ENCODE data around the gene CYYR1.

CYYR1 gene

DNA sequence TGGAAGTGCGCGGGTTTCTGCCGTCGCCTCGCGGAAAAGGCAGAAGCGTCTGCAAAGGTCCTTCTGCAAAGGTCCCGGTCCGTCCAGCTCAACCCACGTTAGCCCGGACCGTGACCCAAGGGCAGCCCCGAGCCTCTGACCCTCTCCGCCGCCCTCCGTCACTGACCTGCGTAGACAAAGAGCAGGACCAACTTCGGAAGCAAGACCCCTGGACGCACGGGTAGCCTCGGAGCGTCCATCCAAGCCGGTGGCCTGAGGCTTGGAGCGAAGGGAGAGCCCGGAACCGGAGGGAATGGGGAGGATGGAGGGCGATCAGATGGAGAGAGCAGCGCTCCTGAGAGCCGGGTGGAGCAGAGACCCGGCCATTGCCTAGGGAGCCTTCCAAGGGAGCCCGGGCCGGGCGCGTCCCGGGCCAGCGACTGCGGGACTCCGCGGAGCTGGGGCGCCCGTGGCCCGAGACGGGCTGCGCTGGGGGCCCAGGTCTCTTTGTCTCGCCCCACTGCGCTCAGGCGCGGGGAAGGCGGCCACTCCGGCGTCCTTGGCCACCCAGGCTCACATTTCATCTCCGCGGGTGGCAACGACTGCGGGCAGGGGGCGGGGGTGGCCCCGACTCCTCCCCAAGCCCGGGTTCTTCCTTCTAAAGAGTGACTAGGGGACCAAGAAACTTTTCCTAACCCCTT lies at the start of gene CYYR1:
TSS of gene CYYR1 (minus strand) at position 585 of the 680 bp plus-strand sequence. CDS start at position 239, 346 bp downstream.
- no peak for DNase-seq

- no peak for DNase-seq
Observed at GRCh38 chr21:26617176-26617575, 44.1 kb upstream of the CYYR1 start.

DNA sequence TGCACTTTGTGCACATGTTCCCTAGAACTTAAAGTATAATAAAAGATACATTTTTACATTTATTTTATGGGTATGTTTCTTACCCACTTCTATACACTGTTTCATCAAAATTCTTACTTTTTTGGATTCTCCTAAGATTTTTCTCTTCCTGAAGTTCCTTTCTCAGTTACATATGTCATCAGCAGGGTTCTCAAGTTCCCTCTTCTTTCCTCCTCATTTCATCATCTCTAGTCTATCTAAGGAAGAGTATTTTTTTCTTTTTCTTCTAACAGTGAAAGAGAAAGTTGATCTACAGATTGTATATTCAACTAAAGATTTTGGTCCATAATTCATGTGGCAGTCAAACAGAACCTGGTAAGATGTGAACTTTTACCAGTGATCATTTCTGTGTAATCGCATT lies 41.2 kb upstream of the CYYR1 start:
- no peak for DNase-seq

DNA sequence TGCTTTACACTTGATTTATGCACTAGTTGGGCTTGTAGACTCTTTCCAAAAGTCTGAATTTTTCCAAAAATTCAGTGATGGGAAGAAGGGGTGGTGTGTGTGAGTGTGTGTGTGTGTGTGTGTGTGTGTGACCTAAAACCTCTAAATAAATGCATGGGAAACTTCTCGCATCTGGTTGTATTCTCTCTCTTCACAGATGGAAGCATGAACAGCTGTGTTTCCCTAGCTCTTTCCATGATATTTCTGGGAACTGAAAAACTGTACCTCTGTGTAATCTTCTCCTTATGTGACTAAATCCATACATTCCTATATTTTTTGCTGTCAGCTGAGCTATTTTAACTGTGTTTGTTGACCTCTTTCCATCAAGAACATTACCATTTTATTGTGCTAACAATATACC lies 26.2 kb upstream of the CYYR1 start:
- no peak for DNase-seq

GRCh38 chr21:26597981-26598380 lies 24.9 kb upstream of the CYYR1 start:
- DNase-seq: no peak

DNA sequence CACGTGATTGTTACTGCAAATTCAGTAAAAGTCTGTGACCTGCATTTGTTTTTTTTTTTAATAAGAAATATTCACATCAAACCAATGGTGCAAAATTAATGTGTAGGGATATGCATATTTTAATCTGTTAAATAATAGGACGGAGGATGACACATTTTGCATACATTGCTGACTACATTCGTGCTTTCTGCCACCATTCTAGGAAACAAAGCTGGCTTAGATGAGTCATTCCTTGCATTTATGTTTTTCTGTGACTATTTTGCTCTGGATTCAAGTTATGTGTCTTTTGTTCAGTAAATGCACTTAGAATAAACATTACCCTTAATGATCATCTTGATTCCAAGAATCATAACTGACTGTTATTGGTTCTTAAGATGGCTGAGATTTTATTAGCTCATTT lies 23.9 kb upstream of the CYYR1 start:
- DNase-seq: no peak

DNA sequence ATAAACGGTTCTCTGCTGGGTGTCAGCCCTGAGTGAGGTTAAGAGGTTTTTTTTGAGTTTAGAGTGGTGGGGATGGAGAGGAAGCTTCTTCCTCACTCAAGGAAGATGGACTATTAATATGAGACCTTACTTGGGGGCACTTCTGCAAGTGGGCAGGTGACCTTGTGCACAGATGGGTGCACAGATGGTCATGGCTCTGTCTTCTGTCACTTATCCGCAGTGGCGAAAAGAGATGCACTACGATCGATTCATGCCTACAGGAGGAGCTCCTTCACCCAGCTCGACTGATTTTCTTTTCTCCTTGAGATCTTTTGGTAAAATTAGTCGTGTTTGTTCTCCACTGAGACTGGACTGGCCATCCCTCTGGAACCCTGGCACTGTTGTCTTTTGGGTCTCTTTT lies 22.9 kb upstream of the CYYR1 start:
- no peak for DNase-seq

- DNase-seq: no peak
Observed at GRCh38 chr21:26593800-26594199, 20.7 kb upstream of the CYYR1 start.

- no peak for DNase-seq
Observed at GRCh38 chr21:26591543-26591942, 18.5 kb upstream of the CYYR1 start.

GRCh38 chr21:26588446-26588845 lies 15.4 kb upstream of the CYYR1 start:
- DNase-seq: no peak

- DNase-seq: no peak
Observed at GRCh38 chr21:26587736-26588201, 14.7 kb upstream of the CYYR1 start.

- no peak for DNase-seq
Observed at GRCh38 chr21:26583769-26584168, 10.7 kb upstream of the CYYR1 start.

DNA sequence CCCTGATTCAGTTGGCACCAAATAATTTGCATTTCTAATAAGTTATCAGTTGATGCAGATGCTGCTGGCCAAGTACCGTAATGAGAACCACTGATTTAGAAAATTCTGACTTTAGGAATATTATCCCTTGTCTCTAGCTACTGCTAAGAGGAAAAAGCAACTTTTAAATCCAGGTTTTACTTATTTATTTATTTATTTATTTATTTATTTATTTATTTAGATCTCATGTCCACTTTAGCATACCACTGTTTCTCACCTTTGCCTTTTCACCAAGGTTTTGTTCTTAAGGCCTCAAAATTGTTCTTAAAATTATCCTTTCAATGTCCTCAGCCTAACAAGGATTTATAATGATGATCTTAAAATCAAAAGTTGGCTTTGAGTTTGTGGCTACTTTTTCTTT lies 8.7 kb upstream of the CYYR1 start:
- DNase-seq: no peak

DNA sequence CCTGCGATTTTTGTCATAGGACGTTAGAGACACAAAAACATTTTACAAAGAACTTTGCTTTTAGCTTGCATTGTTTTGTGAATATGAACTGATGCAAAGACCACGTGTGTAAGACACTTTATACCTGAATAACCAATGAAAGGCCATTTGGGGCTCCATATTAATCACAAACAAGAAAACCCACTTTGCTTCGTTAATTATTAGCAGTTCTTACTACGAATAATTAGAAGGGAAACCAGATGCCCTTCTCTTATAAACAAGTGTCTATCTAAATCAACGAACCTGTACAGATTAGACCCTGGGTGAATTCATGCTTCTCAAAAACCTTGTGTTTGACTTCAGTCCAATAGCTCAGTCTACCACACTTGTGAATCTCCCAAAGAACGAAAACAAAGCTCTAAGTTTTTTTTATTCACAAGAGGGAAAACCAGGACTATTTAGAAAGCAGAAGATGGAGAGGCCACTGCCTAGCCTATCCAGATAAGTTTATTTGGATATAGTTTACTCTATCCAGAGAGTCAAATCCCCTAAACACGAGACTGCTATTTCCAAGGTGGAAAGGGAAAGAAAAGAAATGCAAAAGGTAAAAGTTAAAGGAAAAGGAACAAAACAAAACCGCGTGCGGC lies 897 bp downstream of the CYYR1 start:
- DNase-seq: no peak

DNA sequence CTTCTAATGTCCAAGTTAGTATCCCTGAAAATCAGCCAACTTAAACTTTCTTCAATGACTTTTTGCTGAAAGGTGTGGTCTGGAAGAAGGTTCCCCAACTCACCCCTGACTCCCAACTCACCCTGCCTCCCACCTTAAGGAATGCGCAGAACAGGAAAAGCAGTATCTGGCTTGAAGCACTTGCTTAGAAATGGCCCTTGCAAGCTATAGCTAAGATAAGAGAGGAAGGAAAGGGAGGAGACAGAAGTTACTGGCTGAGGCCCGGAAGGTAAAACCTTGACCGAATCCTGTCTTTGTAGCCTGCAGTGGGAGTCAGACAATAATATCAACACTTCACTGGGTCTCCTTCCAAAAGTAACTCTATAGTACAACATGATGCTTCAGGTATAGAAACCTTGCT lies 2.9 kb downstream of the CYYR1 start:
- DNase-seq: no peak

GRCh38 chr21:26565546-26565945 lies 7.5 kb downstream of the CYYR1 start:
- no peak for DNase-seq

DNA sequence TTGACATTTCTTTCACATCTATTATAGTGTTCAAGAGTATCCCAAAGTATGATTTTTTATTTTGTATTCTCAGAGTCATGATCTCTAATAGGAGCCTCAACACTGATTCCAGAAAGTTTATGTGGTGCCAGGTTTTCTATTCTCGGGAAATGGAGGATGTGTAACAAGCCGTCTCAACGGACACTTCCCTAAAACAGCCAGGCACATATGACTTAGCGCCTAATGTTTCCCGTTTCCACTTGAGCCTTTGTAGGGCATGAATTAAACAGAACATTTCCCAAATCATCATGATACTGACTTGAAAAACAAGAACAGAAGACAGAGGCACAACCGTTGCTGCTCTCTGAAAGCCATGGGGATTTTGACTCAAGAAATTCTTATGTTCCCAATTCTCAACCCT lies 8.0 kb downstream of the CYYR1 start:
- DNase-seq: peak in 1 of 2 donors; percentile 12

DNA sequence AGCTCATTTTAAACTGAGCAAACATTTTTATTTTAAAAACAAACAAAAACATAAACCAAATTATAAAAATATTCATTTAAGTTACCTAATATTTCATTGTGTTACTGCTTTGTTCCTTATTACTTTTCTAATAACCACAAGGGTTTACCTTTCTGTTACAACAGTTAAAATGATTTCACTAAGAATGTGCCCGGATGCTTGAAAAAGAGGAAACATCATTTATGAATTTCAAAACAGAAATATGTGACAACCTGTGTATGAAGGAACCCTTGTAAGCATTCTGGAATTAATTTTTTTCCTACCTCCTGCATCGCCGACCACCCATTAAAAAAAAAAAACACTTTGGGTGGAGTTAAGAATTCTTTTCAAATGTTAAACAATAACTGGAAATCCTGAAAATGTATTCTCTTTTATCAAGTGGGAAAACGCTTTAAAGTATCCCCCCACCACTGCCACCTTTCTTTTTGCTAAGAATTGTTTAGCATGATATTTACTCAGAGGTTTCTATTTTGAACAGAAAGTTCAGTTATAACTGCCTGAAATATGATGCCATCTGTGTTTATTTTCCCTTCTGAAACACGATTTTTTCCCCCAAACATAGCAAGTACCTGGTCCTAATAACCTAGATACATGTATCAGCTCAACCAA lies 9.1 kb downstream of the CYYR1 start:
- no peak for DNase-seq

DNA sequence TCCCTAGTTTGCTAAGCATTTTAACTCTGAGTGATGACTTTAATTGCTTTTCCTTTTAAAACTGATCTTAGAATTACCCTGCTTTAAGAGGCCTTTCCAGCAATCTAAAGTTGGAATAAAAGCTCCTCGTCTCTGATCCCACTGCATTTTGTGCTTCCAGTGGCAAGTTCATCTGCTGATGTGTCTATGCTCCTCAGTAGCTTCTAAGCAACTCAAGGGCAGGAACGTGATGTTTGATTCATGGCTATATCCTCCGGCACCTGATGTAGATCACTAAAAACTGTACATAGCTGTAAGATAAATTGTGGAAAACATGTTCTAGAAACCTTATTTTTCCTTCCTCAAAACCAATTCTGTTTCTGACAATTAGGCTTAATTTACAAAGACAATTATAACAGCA lies 12.5 kb downstream of the CYYR1 start:
- DNase-seq: no peak

DNA sequence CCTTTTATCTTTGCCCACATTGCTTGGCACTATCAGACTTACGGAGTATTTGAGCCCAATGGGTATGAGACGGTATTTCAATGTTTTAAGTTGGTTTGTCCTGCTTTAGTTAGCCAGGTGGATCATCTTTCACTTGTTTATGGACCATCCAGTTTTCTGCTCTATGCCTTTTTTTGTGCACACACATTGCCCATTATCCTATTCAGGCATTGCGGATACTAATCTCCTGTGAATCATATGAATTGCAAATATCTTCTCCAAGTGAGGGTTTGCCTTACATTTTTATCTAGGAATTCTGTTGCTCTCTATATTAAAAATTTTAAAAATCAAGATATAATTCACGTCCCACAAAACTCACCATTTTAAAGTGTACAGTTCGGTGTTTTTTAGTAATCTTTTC lies 14.0 kb downstream of the CYYR1 start:
- no peak for DNase-seq

- no peak for DNase-seq
Observed at GRCh38 chr21:26557106-26557505, 16.0 kb downstream of the CYYR1 start.

- DNase-seq: no peak
Observed at GRCh38 chr21:26555540-26556146, 17.4 kb downstream of the CYYR1 start.

- no peak for DNase-seq
Observed at GRCh38 chr21:26554365-26554764, 18.7 kb downstream of the CYYR1 start.

- no peak for DNase-seq
Observed at GRCh38 chr21:26553898-26554297, 19.2 kb downstream of the CYYR1 start.

Data from CD4-positive, alpha-beta T cell treated with Interleukin-4 for 1 hour (primary cell).